Stomach smooth muscle (tissue), 2 donors: Measurements from ENCODE around the gene DEFB121.

Experiments
- H3K27ac ChIP-seq: one replicate; pipeline ENCODE4 v1.7.0; 2013; ENCODE audit warnings: mild to moderate bottlenecking, low read length, inconsistent platforms
- H3K27me3 ChIP-seq, 2 donors: one replicate each; pipeline ENCODE4 v1.7.0; 2013; ENCODE audit warnings: low read length in 2 of 2; ENCODE audit not compliant: insufficient read depth in 2 of 2, control insufficient read depth in 1 of 2
- H3K36me3 ChIP-seq, 2 donors: one replicate each; pipeline ENCODE4 v1.7.0; 2013; ENCODE audit warnings: low read length in 2 of 2; ENCODE audit not compliant: control insufficient read depth in 2 of 2, insufficient read depth in 2 of 2
- H3K4me1 ChIP-seq: one replicate; pipeline ENCODE4 v1.7.0; 2013; ENCODE audit warnings: low read length; ENCODE audit not compliant: control insufficient read depth, insufficient read depth
- H3K4me3 ChIP-seq, 2 donors: one replicate each; pipeline ENCODE4 v1.7.0; 2013; ENCODE audit warnings: low read length in 2 of 2
- H3K9ac ChIP-seq, 2 donors: one replicate each; pipeline ENCODE4 v1.7.0; 2013; ENCODE audit warnings: low read length in 2 of 2, mild to moderate bottlenecking in 1 of 2
- H3K9me3 ChIP-seq, 2 donors: one replicate each; pipeline ENCODE4 v1.7.0; 2013; ENCODE audit warnings: low read length in 2 of 2; ENCODE audit not compliant: control insufficient read depth in 2 of 2
- donor health status: healthy.
- donor health status: Pancreatic carcinoma.

Gene DEFB121

GRCh38 chr20:31363295-31363694 lies 42.7 kb downstream of the DEFB121 start:
- Histone ChIP-seq H3K27me3 (no peaks in the 10 kb centered on the region), H3K4me1 (no peaks in the 10 kb centered on the region), H3K4me3 (no peak overlapping the region), H3K9me3 (peaks cover 0 to 7% of the 10 kb centered on the region in 2 donors), H3K36me3 (no peaks in the 10 kb centered on the region), H3K9ac (no peak overlapping the region), H3K27ac (no peak overlapping the region)

GRCh38 chr20:31355981-31356380 lies 50.0 kb downstream of the DEFB121 start:
- Histone ChIP-seq H3K4me1 (no peaks in the 10 kb centered on the region), H3K9me3 (no peaks in the 10 kb centered on the region), H3K9ac (no peak overlapping the region)

More at GRCh38 chr20:31355981-31356380, 50.0 kb downstream of the DEFB121 start:
- Histone ChIP-seq H3K36me3 (no peaks in the 10 kb centered on the region), H3K4me3 (no peak overlapping the region), H3K27me3 (no peaks in the 10 kb centered on the region), H3K27ac (no peak overlapping the region)
